H1 (cell line): ENCODE data around the gene PTK6. TPM values are rescaled to one million over a fixed set of nuclear protein-coding genes. Genes with fewer than 3 reads are reported as not detected.

Source experiments
- CTCF ChIA-PET: fragments of 300-600 bp; sonication (Branson Sonifier 250); formaldehyde crosslinking; loops from one replicate; lab custom pipeline; 2021; ENCODE audit not compliant: partially characterized antibody; lab: Charles Lee
- POLR2A ChIA-PET: fragments of 300-600 bp; sonication (Branson Sonifier 250); formaldehyde crosslinking; loops from one replicate; lab custom pipeline; 2021; ENCODE audit warnings: inconsistent platforms; ENCODE audit not compliant: partially characterized antibody; lab: Charles Lee
- DNase-seq, 2 experiments: peaks; one replicate each; pipeline versions ENCODE4 v3.0.0 to v3.0.0-alpha.2; 2010 to 2022; ENCODE audit warnings: low spot score in 2 of 2, low read depth in 1 of 2, mixed read lengths in 1 of 2
- FAIRE-seq: peaks from 2 replicates; lab custom pipeline; 2011; peaks lifted over from hg19 to GRCh38; lab: Jason Lieb, UNC
- H2AFZ ChIP-seq: 2 replicates; pipeline ENCODE4 v1.8.1; 2012; ENCODE audit warnings: low read length, inconsistent platforms
- H2AK5ac ChIP-seq: 2 replicates; pipeline ENCODE4 v1.6.1; 2013; ENCODE audit warnings: low read depth, low read length
- H2BK120ac ChIP-seq: replicated peaks from 2 replicates; pipeline ENCODE3; 2013; ENCODE audit warnings: low read depth, low read length, inconsistent platforms
- H2BK12ac ChIP-seq: 2 replicates; pipeline ENCODE4 v1.6.1; 2013; ENCODE audit warnings: low read depth, low read length
- H2BK15ac ChIP-seq: 2 replicates; pipeline ENCODE4 v1.6.1; 2013; ENCODE audit warnings: low read length
- H2BK20ac ChIP-seq: 2 replicates; pipeline ENCODE4 v1.6.1; 2013; ENCODE audit warnings: low read length
- H2BK5ac ChIP-seq: 2 replicates; pipeline ENCODE4 v1.6.1; 2013; ENCODE audit warnings: low read depth, low read length
- H3K14ac ChIP-seq: 2 replicates; pipeline ENCODE4 v1.6.1; 2013; ENCODE audit warnings: inconsistent platforms; ENCODE audit not compliant: insufficient read length
- H3K18ac ChIP-seq: 2 replicates; pipeline ENCODE4 v1.6.1; 2013; ENCODE audit warnings: low read length; ENCODE audit errors: extremely low read depth
- H3K23ac ChIP-seq: 2 replicates; pipeline ENCODE4 v1.6.1; 2013; ENCODE audit warnings: inconsistent platforms; ENCODE audit not compliant: insufficient read length
- H3K23me2 ChIP-seq: 2 replicates; pipeline ENCODE4 v1.6.1; 2013; ENCODE audit warnings: low read depth, low read length
- H3K27ac ChIP-seq: 2 replicates; pipeline ENCODE4 v1.6.1; 2011; ENCODE audit warnings: low read depth, low read length, inconsistent platforms
- H3K27me3 ChIP-seq, 4 experiments: replicated peaks in 1 of 4; 1 replicate in 1 of 4; 2 replicates in 3 of 4; pipeline versions ENCODE4 v1.6.1 to v1.8.1; 2011 to 2013; ENCODE audit warnings: low read length in 3 of 4, mild to moderate bottlenecking in 3 of 4, inconsistent platforms in 2 of 4, mixed read lengths in 2 of 4, moderate library complexity in 1 of 4; ENCODE audit not compliant: control insufficient read depth in 3 of 4, insufficient read depth in 3 of 4; ENCODE audit errors: extremely low read depth in 1 of 4
- H3K36me3 ChIP-seq, 4 experiments: 2 replicates each; pipeline versions ENCODE4 v1.6.1 to v1.8.1; 2011 to 2013; ENCODE audit warnings: mild to moderate bottlenecking in 4 of 4, low read length in 3 of 4, moderate library complexity in 2 of 4, control low read depth in 1 of 4, inconsistent platforms in 1 of 4; ENCODE audit not compliant: insufficient read depth in 4 of 4, control insufficient read depth in 2 of 4
- H3K4ac ChIP-seq: replicated peaks from 2 replicates; pipeline ENCODE3; 2013; ENCODE audit warnings: low read length, low read depth, mixed read lengths, inconsistent platforms; ENCODE audit not compliant: insufficient read length
- H3K4me1 ChIP-seq, 4 experiments: replicated peaks in 1 of 4; 1 replicate in 1 of 4; 2 replicates in 3 of 4; pipeline versions ENCODE4 v1.6.1 to v1.8.1; 2011 to 2013; ENCODE audit warnings: low read length in 3 of 4, inconsistent platforms in 2 of 4, mixed read lengths in 1 of 4; ENCODE audit not compliant: insufficient read depth in 4 of 4, control insufficient read depth in 3 of 4
- H3K4me2 ChIP-seq, 2 experiments: 2 replicates each; pipeline versions ENCODE4 v1.6.1 to v1.8.1; 2011 to 2013; ENCODE audit warnings: low read depth in 2 of 2, low read length in 2 of 2, control low read depth in 1 of 2, inconsistent platforms in 1 of 2, mild to moderate bottlenecking in 1 of 2; ENCODE audit not compliant: insufficient read depth in 1 of 2
- H3K4me3 ChIP-seq, 4 experiments: fragments of 200-600, 300-600 bp in 1 of 4; sonication (generic), shearing (Covaris generic), sonication (Bioruptor Twin) in 1 of 4; 2 replicates each; pipeline versions ENCODE4 v1.5.1 to v1.8.1; 2011 to 2016; ENCODE audit warnings: low read length in 4 of 4, low read depth in 3 of 4, control low read depth in 2 of 4, inconsistent platforms in 2 of 4, mild to moderate bottlenecking in 2 of 4, mixed read lengths in 1 of 4, moderate library complexity in 1 of 4; ENCODE audit not compliant: insufficient read depth in 2 of 4; ENCODE audit errors: extremely low read depth in 1 of 4
- H3K56ac ChIP-seq: replicated peaks from 2 replicates; pipeline ENCODE3; 2013; ENCODE audit warnings: low read depth, mild to moderate bottlenecking, mixed read lengths, low read length, inconsistent platforms; ENCODE audit not compliant: insufficient read length
- H3K79me1 ChIP-seq: 2 replicates; pipeline ENCODE4 v1.6.1; 2013; ENCODE audit warnings: low read depth, low read length, control low read depth
- H3K79me2 ChIP-seq, 2 experiments: 2 replicates each; pipeline versions ENCODE4 v1.6.1 to v1.8.1; 2012 to 2013; ENCODE audit warnings: low read length in 2 of 2, mild to moderate bottlenecking in 2 of 2, inconsistent platforms in 1 of 2; ENCODE audit not compliant: insufficient read depth in 2 of 2, control insufficient read depth in 1 of 2
- H3K9ac ChIP-seq, 4 experiments: replicated peaks in 1 of 4; 1 replicate in 1 of 4; 2 replicates in 3 of 4; pipeline versions ENCODE4 v1.6.1 to v1.8.1; 2011 to 2013; ENCODE audit warnings: low read depth in 3 of 4, low read length in 3 of 4, control low read depth in 2 of 4, mild to moderate bottlenecking in 2 of 4, moderate library complexity in 2 of 4, inconsistent platforms in 1 of 4; ENCODE audit errors: extremely low read depth in 1 of 4
- H3K9me3 ChIP-seq, 2 experiments: 2 replicates each; pipeline versions ENCODE4 v1.6.1 to v1.8.1; 2012 to 2013; ENCODE audit warnings: mild to moderate bottlenecking in 2 of 2, moderate library complexity in 2 of 2, control low read depth in 1 of 2, inconsistent platforms in 1 of 2, low read depth in 1 of 2, low read length in 1 of 2, mixed read lengths in 1 of 2; ENCODE audit not compliant: insufficient read depth in 2 of 2
- H4K20me1 ChIP-seq, 2 experiments: replicated peaks in 1 of 2; 2 replicates each; pipeline versions ENCODE3 to v1.8.1; 2011 to 2013; ENCODE audit warnings: inconsistent platforms in 2 of 2, low read length in 2 of 2, mild to moderate bottlenecking in 1 of 2; ENCODE audit not compliant: insufficient read depth in 2 of 2, control insufficient read depth in 1 of 2
- H4K5ac ChIP-seq: 2 replicates; pipeline ENCODE4 v1.6.1; 2013; ENCODE audit warnings: low read length, low read depth, mixed read lengths, inconsistent platforms; ENCODE audit not compliant: insufficient read length
- H4K8ac ChIP-seq: 2 replicates; pipeline ENCODE4 v1.8.0; 2013; ENCODE audit warnings: mild to moderate bottlenecking, moderate library complexity, low read length, inconsistent platforms; ENCODE audit not compliant: insufficient read depth; ENCODE audit errors: extremely low read depth
- H4K91ac ChIP-seq: replicated peaks from 2 replicates; pipeline ENCODE3; 2013; ENCODE audit warnings: low read length, mixed read lengths, inconsistent platforms; ENCODE audit not compliant: insufficient read length
- CBX8 ChIP-seq: fragments of 300-800, 300-1000 bp; sonication (generic); IDR thresholded peaks from 2 replicates; pipeline ENCODE4 v1.7.1; 2016; ENCODE audit warnings: low read depth, low read length, borderline replicate concordance
- CHD2 ChIP-seq: IDR thresholded peaks from 2 replicates; pipeline ENCODE4 v1.6.1; 2012; ENCODE audit warnings: low read length, improper control_type of control experiment
- EP300 ChIP-seq, 2 experiments: IDR thresholded peaks; 1 replicate in 1 of 2; 2 replicates in 1 of 2; pipeline ENCODE4 v1.6.1; 2011 to 2012; ENCODE audit warnings: low read depth in 2 of 2, low read length in 2 of 2, mild to moderate bottlenecking in 2 of 2, borderline replicate concordance in 1 of 2, inconsistent platforms in 1 of 2, moderate library complexity in 1 of 2
- EZH2 ChIP-seq: fragments of 200-600 bp; sonication (generic); IDR thresholded peaks from 2 replicates; pipeline ENCODE4 v1.7.1; 2012; ENCODE audit warnings: low read depth, mild to moderate bottlenecking, moderate library complexity, low read length, inconsistent platforms; ENCODE audit not compliant: severe bottlenecking
- GTF2F1 ChIP-seq: IDR thresholded peaks from 2 replicates; pipeline ENCODE4 v1.6.1; 2012; ENCODE audit warnings: low read depth, low read length, improper control_type of control experiment, borderline replicate concordance
- KDM4A ChIP-seq: IDR thresholded peaks from one replicate; pipeline ENCODE4 v1.7.1; 2012; ENCODE audit warnings: low read depth, mild to moderate bottlenecking, moderate library complexity, low read length, inconsistent platforms; ENCODE audit not compliant: severe bottlenecking
- NANOG ChIP-seq: IDR thresholded peaks from 2 replicates; pipeline ENCODE4 v1.6.1; 2011; ENCODE audit warnings: low read length, low read depth, mild to moderate bottlenecking, inconsistent platforms; ENCODE audit not compliant: insufficient read depth, poor library complexity, severe bottlenecking
- POLR2AphosphoS5 ChIP-seq: IDR thresholded peaks from 2 replicates; pipeline ENCODE4 v1.6.1; 2011; ENCODE audit warnings: low read depth, low read length
- RAD21 ChIP-seq, 2 experiments: IDR thresholded peaks in 1 of 2; conservative IDR thresholded peaks in 1 of 2; 2 replicates each; pipeline ENCODE4 v1.6.1; 2011; ENCODE audit warnings: low read depth in 2 of 2, low read length in 2 of 2, improper control_type of control experiment in 1 of 2, inconsistent platforms in 1 of 2, mild to moderate bottlenecking in 1 of 2, moderate library complexity in 1 of 2
- SIX5 ChIP-seq: IDR thresholded peaks from 2 replicates; pipeline ENCODE4 v1.6.1; 2011; ENCODE audit warnings: mild to moderate bottlenecking, low read depth, low read length
- TBP ChIP-seq: IDR thresholded peaks from 2 replicates; pipeline ENCODE4 v1.6.1; 2011; ENCODE audit warnings: low read depth, low read length, improper control_type of control experiment
- WGBS, 2 experiments: shearing (Covaris generic) in 1 of 2; methylation state at CpG; one replicate each; pipeline versions ENCODE4 v1.1.6 to v1.1.7; 2013 to 2015; ENCODE audit warnings: low lambda C conversion rate in 2 of 2, mixed read lengths in 2 of 2, inconsistent platforms in 1 of 2, low coverage in 1 of 2, missing lambda C conversion rate in 1 of 2; ENCODE audit not compliant: insufficient replicate concordance in 2 of 2, insufficient coverage in 1 of 2, insufficient read length in 1 of 2; ENCODE audit errors: extremely low coverage in 1 of 2, missing lambda C conversion rate in 1 of 2; 5-methylcytosine and 5-hydroxymethylcytosine counted together
- polyA plus RNA-seq, 7 experiments: library from polyadenylated mRNA; depleted of rRNA in 3 of 7; stranded (reverse) in 5 of 7; unstranded in 2 of 7; fragments of >200 nt in 5 of 7; fragments of 200-250 nt in 2 of 7; gene quantifications; 1 replicate in 5 of 7; 2 replicates in 1 of 7; 4 replicates in 1 of 7; pipeline versions ENCODE4 v1.2.1 to v1.2.3, GENCODE V29; 2011 to 2013; ENCODE audit warnings: missing spikeins in 2 of 7, mixed read lengths in 2 of 7
- total RNA-seq: library from RNA; stranded (reverse); fragmentation: NEBNext Ultra II Directional; extraction: Animal tissue kit (Norgen Biotek cat#: 25700); gene quantifications from 2 replicates; pipeline ENCODE4 v1.2.1, GENCODE V29; 2021
- TF ChIP-seq, protein P1 (sequence below): IDR thresholded peaks from 2 replicates; pipeline ENCODE4 v1.6.1; 2011; ENCODE audit warnings: low read length, improper control_type of control experiment

Gene PTK6
- total and polyA plus RNA-seq, 2 of the 8 experiments (the other 6 are each of a cell fraction or from before 2014, with no cell fraction given): 0.12 to 0.19 TPM

DNA sequence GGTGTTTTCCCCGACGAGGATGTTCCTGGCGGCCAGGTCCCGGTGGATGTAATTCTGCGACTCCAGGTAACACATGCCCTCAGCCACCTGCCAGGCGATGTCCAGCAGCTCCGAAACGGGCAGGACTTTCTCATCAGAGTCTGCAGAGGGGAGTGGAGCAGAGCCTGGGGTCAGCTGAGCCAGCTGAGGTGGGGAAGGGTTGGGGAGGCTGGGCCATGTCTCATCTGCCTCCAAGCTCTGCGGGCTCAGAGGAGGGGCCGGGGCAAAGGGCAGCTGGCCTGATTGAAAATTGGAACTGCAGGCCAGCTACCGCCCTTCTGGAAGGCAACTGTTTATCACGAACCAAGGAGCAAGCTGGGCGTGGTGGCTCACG lies 6.4 kb downstream of the PTK6 start:
- DNase-seq (no peak), FAIRE-seq (no peak)
- no peak overlapping the region for H4K5ac ChIP-seq
- no peak overlapping the region for H2AK5ac ChIP-seq
- H3K23ac ChIP-seq: no peak overlapping the region
- peaks cover 0 to 3% of the 10 kb centered on the region in 2 experiments for H4K20me1 ChIP-seq
- H4K8ac ChIP-seq: no peak overlapping the region; the same call in 1 of the 2 replicates
- no peak overlapping the region for H3K4me2 ChIP-seq
- WGBS, 2 experiments: 94% methylated on average over 12 of the region's 14 CpGs; no CpG with 5 or more reads in 1 of the 2 experiments
- H2AFZ ChIP-seq: no peak overlapping the region
- no peak overlapping the region for H2BK120ac ChIP-seq
- no peak overlapping the region for H2BK20ac ChIP-seq
- no peaks in the 10 kb centered on the region for H3K27me3 ChIP-seq
- H2BK12ac ChIP-seq: no peak overlapping the region
- H3K4ac ChIP-seq: no peak overlapping the region
- H3K9ac ChIP-seq: no peak overlapping the region
- POLR2A ChIA-PET: interaction anchor here (0.9 to 7.8 kb wide), 4 partner anchors 9 to 164 kb away, joined by 3 to 59 read pairs (median 3); partner anchors contain the start of gene PPDPF
- no peak overlapping the region for H3K14ac ChIP-seq
- peaks cover 0 to 13% (median 3%) of the 10 kb centered on the region in 4 experiments; a peak in 5 of 7 replicates for H3K4me1 ChIP-seq
- H3K9me3 ChIP-seq: no peaks in the 10 kb centered on the region
- H3K56ac ChIP-seq: no peak overlapping the region
- no peaks in the 10 kb centered on the region for H3K36me3 ChIP-seq
- H3K4me3 ChIP-seq: no peak overlapping the region
- no peaks in the 10 kb centered on the region; the same call in 1 of the 2 replicates for H3K79me1 ChIP-seq
- no peak overlapping the region for H2BK5ac ChIP-seq
- no peak overlapping the region for H3K27ac ChIP-seq
- H2BK15ac ChIP-seq: no peak overlapping the region
- H4K91ac ChIP-seq: no peak overlapping the region
- H3K79me2 ChIP-seq: no peaks in the 10 kb centered on the region
- peaks cover 3% of the 10 kb centered on the region; the same call in 1 of the 2 replicates for H3K23me2 ChIP-seq
- CTCF ChIA-PET: interaction anchor here (1.3 to 1.4 kb wide), 4 partner anchors 10 to 42 kb away, joined by 3 to 5 read pairs (median 4); partner anchors contain the start of gene HELZ2
- no peak overlapping the region for H3K18ac ChIP-seq
- no peak for TF ChIP-seq KDM4A
- no peak for TF ChIP-seq EZH2
- TF ChIP-seq NANOG: no peak
- TF ChIP-seq, protein P1, sequence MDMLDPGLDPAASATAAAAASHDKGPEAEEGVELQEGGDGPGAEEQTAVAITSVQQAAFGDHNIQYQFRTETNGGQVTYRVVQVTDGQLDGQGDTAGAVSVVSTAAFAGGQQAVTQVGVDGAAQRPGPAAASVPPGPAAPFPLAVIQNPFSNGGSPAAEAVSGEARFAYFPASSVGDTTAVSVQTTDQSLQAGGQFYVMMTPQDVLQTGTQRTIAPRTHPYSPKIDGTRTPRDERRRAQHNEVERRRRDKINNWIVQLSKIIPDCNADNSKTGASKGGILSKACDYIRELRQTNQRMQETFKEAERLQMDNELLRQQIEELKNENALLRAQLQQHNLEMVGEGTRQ: no peak
- TF ChIP-seq CBX8: no peak
- TF ChIP-seq RAD21 (IDR thresholded peaks at IDR 0.05 in 1 of 2, conservative IDR thresholded peaks at IDR 0.05 in 1 of 2; ENCODE audit: low read depth in 2 of 2, low read length in 2 of 2): no peak
- no peak for TF ChIP-seq GTF2F1
- no peak for TF ChIP-seq EP300 (IDR thresholded peaks at IDR 0.05; ENCODE audit: borderline replicate concordance in 1 of 2, low read depth in 2 of 2, low read length in 2 of 2)
- TF ChIP-seq TBP: no peak
- TF ChIP-seq CHD2: no peak
- TF ChIP-seq POLR2AphosphoS5: no peak
- TF ChIP-seq SIX5: no peak
